ENCODE data around the gene SLIT3. TPM values are rescaled to one million over a fixed set of nuclear protein-coding genes. Genes with fewer than 3 reads are reported as not detected.

SLIT3 gene
- total and polyA plus RNA-seq, 2 donors (not counting 3 experiments of a cell fraction or from before 2014, with no cell fraction given), result 0.90 to 1.0 TPM

- no TSS peak for BruUV-seq (replicated peaks)
- no peak overlapping the region for H3K27ac ChIP-seq (ENCODE audit: insufficient read depth, low read depth, low read length)
- no peaks in the 10 kb centered on the region for H3K79me2 ChIP-seq (ENCODE audit: control insufficient read depth, insufficient read depth, low read length)
- no peaks in the 10 kb centered on the region for H3K9me3 ChIP-seq (replicated peaks; ENCODE audit: control insufficient read depth, insufficient read depth, low read length)
- TF ChIP-seq GATA2 (IDR thresholded peaks at IDR 0.05; ENCODE audit: insufficient read depth, insufficient read length, low read depth, low read length) (no peak), JUN (IDR thresholded peaks at IDR 0.05; ENCODE audit: borderline replicate concordance, insufficient read depth, insufficient read length, low read depth) (no peak), FOS (IDR thresholded peaks at IDR 0.05; ENCODE audit: borderline replicate concordance, insufficient read depth, low read length) (no peak), CTCF (IDR thresholded peaks at IDR 0.05; ENCODE audit: extremely low read depth in 1 of 2, insufficient read depth in 1 of 2, low read depth in 1 of 2, low read length in 2 of 2) (no peak)
- no peaks in the 10 kb centered on the region for H3K27me3 ChIP-seq (ENCODE audit: control insufficient read depth in 2 of 2, insufficient read depth in 2 of 2, low read length in 2 of 2)
- no peak overlapping the region for H2AFZ ChIP-seq (ENCODE audit: low read depth, low read length)
- no peak overlapping the region for H3K9ac ChIP-seq (replicated peaks; ENCODE audit: extremely low read depth, insufficient read depth, low read length)
- no peaks in the 10 kb centered on the region for H4K20me1 ChIP-seq (replicated peaks; ENCODE audit: control insufficient read depth, extremely low read depth, insufficient read depth, low read length)
- H3K4me3 ChIP-seq (replicated peaks in 1 of 3; ENCODE audit: insufficient read depth in 1 of 3, low read depth in 1 of 3, low read length in 3 of 3), result no peak overlapping the region
- POLR2A ChIA-PET, result no interaction called here
- no peaks in the 10 kb centered on the region for H3K36me3 ChIP-seq (ENCODE audit: control insufficient read depth in 2 of 2, extremely low read depth in 1 of 2, insufficient read depth in 2 of 2, low read length in 2 of 2)
- FAIRE-seq (no peak), DNase-seq (ENCODE audit: low read depth, low spot score) (no peak)
- CTCF ChIA-PET, result interaction anchor here (1.2 kb wide), 1 partner anchor 11 kb away, joined by 3 read pairs; no protein-coding TSS in a partner anchor
- no peak overlapping the region for H3K4me2 ChIP-seq (ENCODE audit: insufficient read depth, low read length)
- no peaks in the 10 kb centered on the region for H3K4me1 ChIP-seq (ENCODE audit: control insufficient read depth, extremely low read depth, insufficient read depth, low read length)
- intact Hi-C loops (cut with micrococcal nuclease), result no loop called here
- dilution Hi-C loops (cut with MboI; ENCODE audit: extremely low pct_ligation_motif_present, low sequenced_read_pairs), result no loop called here
- no peaks in the 10 kb centered on the region for H3K9me1 ChIP-seq (replicated peaks; ENCODE audit: control insufficient read depth, extremely low read depth, insufficient read depth, low read length)
These were observed 579.8 kb downstream of the SLIT3 start for GRCh38 chr5:168721002-168721753.

GRCh38 chr5:168720575-168720974, 580.4 kb downstream of the SLIT3 start:
- Histone ChIP-seq H3K4me3 (replicated peaks in 1 of 3; ENCODE audit: insufficient read depth in 1 of 3, low read depth in 1 of 3, low read length in 3 of 3) (no peak overlapping the region), H4K20me1 (replicated peaks; ENCODE audit: control insufficient read depth, extremely low read depth, insufficient read depth, low read length) (no peaks in the 10 kb centered on the region), H3K9ac (replicated peaks; ENCODE audit: extremely low read depth, insufficient read depth, low read length) (no peak overlapping the region), H3K9me3 (replicated peaks; ENCODE audit: control insufficient read depth, insufficient read depth, low read length) (no peaks in the 10 kb centered on the region), H3K27me3 (ENCODE audit: control insufficient read depth in 2 of 2, insufficient read depth in 2 of 2, low read length in 2 of 2) (no peaks in the 10 kb centered on the region), H2AFZ (ENCODE audit: low read depth, low read length) (no peak overlapping the region), H3K27ac (ENCODE audit: insufficient read depth, low read depth, low read length) (no peak overlapping the region), H3K4me1 (ENCODE audit: control insufficient read depth, extremely low read depth, insufficient read depth, low read length) (no peaks in the 10 kb centered on the region), H3K79me2 (ENCODE audit: control insufficient read depth, insufficient read depth, low read length) (no peaks in the 10 kb centered on the region), H3K9me1 (replicated peaks; ENCODE audit: control insufficient read depth, extremely low read depth, insufficient read depth, low read length) (no peaks in the 10 kb centered on the region), H3K36me3 (ENCODE audit: control insufficient read depth in 2 of 2, extremely low read depth in 1 of 2, insufficient read depth in 2 of 2, low read length in 2 of 2) (no peaks in the 10 kb centered on the region), H3K4me2 (ENCODE audit: insufficient read depth, low read length) (no peak overlapping the region)
- DNase-seq (ENCODE audit: low read depth, low spot score), result no peak
- BruUV-seq (replicated peaks), result no TSS peak
- intact Hi-C loops (cut with micrococcal nuclease), result no loop called here
- POLR2A ChIA-PET, result no interaction called here
- TF ChIP-seq JUN (IDR thresholded peaks at IDR 0.05; ENCODE audit: borderline replicate concordance, insufficient read depth, insufficient read length, low read depth) (no peak), FOS (IDR thresholded peaks at IDR 0.05; ENCODE audit: borderline replicate concordance, insufficient read depth, low read length) (no peak), POLR2A (IDR thresholded peaks at IDR 0.05; ENCODE audit: low read depth, low read length) (no peak), GATA2 (IDR thresholded peaks at IDR 0.05; ENCODE audit: insufficient read depth, insufficient read length, low read depth, low read length) (no peak), CTCF (IDR thresholded peaks at IDR 0.05; ENCODE audit: extremely low read depth in 1 of 2, insufficient read depth in 1 of 2, low read depth in 1 of 2, low read length in 2 of 2) (no peak), MAX (IDR thresholded peaks at IDR 0.05; ENCODE audit: insufficient read depth, insufficient read length) (no peak), EZH2 (IDR thresholded peaks at IDR 0.05; ENCODE audit: borderline replicate concordance, low read depth, low read length, severe bottlenecking) (no peak), POLR2AphosphoS5 (IDR thresholded peaks at IDR 0.05; ENCODE audit: insufficient read depth, low read depth, low read length) (no peak)
- dilution Hi-C loops (cut with MboI; ENCODE audit: extremely low pct_ligation_motif_present, low sequenced_read_pairs), result no loop called here
- FAIRE-seq, result no peak
- CTCF ChIA-PET, result no interaction called here
